H1 (cell line): ENCODE measurements around the gene MYO15B. TPM values are rescaled to one million over a fixed set of nuclear protein-coding genes. Genes with fewer than 3 reads are reported as not detected.

Experiments used
- CTCF ChIA-PET: fragments of 300-600 bp; sonication (Branson Sonifier 250); formaldehyde crosslinking; loops from one replicate; lab custom pipeline; 2021; ENCODE audit not compliant: partially characterized antibody; lab: Charles Lee
- POLR2A ChIA-PET: fragments of 300-600 bp; sonication (Branson Sonifier 250); formaldehyde crosslinking; loops from one replicate; lab custom pipeline; 2021; ENCODE audit warnings: inconsistent platforms; ENCODE audit not compliant: partially characterized antibody; lab: Charles Lee
- DNase-seq, 2 experiments: peaks; one replicate each; pipeline versions ENCODE4 v3.0.0 to v3.0.0-alpha.2; 2010 to 2022; ENCODE audit warnings: low spot score in 2 of 2, low read depth in 1 of 2, mixed read lengths in 1 of 2
- FAIRE-seq: peaks from 2 replicates; lab custom pipeline; 2011; peaks lifted over from hg19 to GRCh38; lab: Jason Lieb, UNC
- H2AFZ ChIP-seq: 2 replicates; pipeline ENCODE4 v1.8.1; 2012; ENCODE audit warnings: low read length, inconsistent platforms
- H2AK5ac ChIP-seq: 2 replicates; pipeline ENCODE4 v1.6.1; 2013; ENCODE audit warnings: low read depth, low read length
- H2BK120ac ChIP-seq: replicated peaks from 2 replicates; pipeline ENCODE3; 2013; ENCODE audit warnings: low read depth, low read length, inconsistent platforms
- H2BK12ac ChIP-seq: 2 replicates; pipeline ENCODE4 v1.6.1; 2013; ENCODE audit warnings: low read depth, low read length
- H2BK15ac ChIP-seq: 2 replicates; pipeline ENCODE4 v1.6.1; 2013; ENCODE audit warnings: low read length
- H2BK20ac ChIP-seq: 2 replicates; pipeline ENCODE4 v1.6.1; 2013; ENCODE audit warnings: low read length
- H2BK5ac ChIP-seq: 2 replicates; pipeline ENCODE4 v1.6.1; 2013; ENCODE audit warnings: low read depth, low read length
- H3K14ac ChIP-seq: 2 replicates; pipeline ENCODE4 v1.6.1; 2013; ENCODE audit warnings: inconsistent platforms; ENCODE audit not compliant: insufficient read length
- H3K18ac ChIP-seq: 2 replicates; pipeline ENCODE4 v1.6.1; 2013; ENCODE audit warnings: low read length; ENCODE audit errors: extremely low read depth
- H3K23ac ChIP-seq: 2 replicates; pipeline ENCODE4 v1.6.1; 2013; ENCODE audit warnings: inconsistent platforms; ENCODE audit not compliant: insufficient read length
- H3K23me2 ChIP-seq: 2 replicates; pipeline ENCODE4 v1.6.1; 2013; ENCODE audit warnings: low read depth, low read length
- H3K27ac ChIP-seq: 2 replicates; pipeline ENCODE4 v1.6.1; 2011; ENCODE audit warnings: low read depth, low read length, inconsistent platforms
- H3K27me3 ChIP-seq, 4 experiments: replicated peaks in 1 of 4; 1 replicate in 1 of 4; 2 replicates in 3 of 4; pipeline versions ENCODE4 v1.6.1 to v1.8.1; 2011 to 2013; ENCODE audit warnings: low read length in 3 of 4, mild to moderate bottlenecking in 3 of 4, inconsistent platforms in 2 of 4, mixed read lengths in 2 of 4, moderate library complexity in 1 of 4; ENCODE audit not compliant: control insufficient read depth in 3 of 4, insufficient read depth in 3 of 4; ENCODE audit errors: extremely low read depth in 1 of 4
- H3K36me3 ChIP-seq, 4 experiments: 2 replicates each; pipeline versions ENCODE4 v1.6.1 to v1.8.1; 2011 to 2013; ENCODE audit warnings: mild to moderate bottlenecking in 4 of 4, low read length in 3 of 4, moderate library complexity in 2 of 4, control low read depth in 1 of 4, inconsistent platforms in 1 of 4; ENCODE audit not compliant: insufficient read depth in 4 of 4, control insufficient read depth in 2 of 4
- H3K4ac ChIP-seq: replicated peaks from 2 replicates; pipeline ENCODE3; 2013; ENCODE audit warnings: low read length, low read depth, mixed read lengths, inconsistent platforms; ENCODE audit not compliant: insufficient read length
- H3K4me1 ChIP-seq, 4 experiments: replicated peaks in 1 of 4; 1 replicate in 1 of 4; 2 replicates in 3 of 4; pipeline versions ENCODE4 v1.6.1 to v1.8.1; 2011 to 2013; ENCODE audit warnings: low read length in 3 of 4, inconsistent platforms in 2 of 4, mixed read lengths in 1 of 4; ENCODE audit not compliant: insufficient read depth in 4 of 4, control insufficient read depth in 3 of 4
- H3K4me2 ChIP-seq, 2 experiments: 2 replicates each; pipeline versions ENCODE4 v1.6.1 to v1.8.1; 2011 to 2013; ENCODE audit warnings: low read depth in 2 of 2, low read length in 2 of 2, control low read depth in 1 of 2, inconsistent platforms in 1 of 2, mild to moderate bottlenecking in 1 of 2; ENCODE audit not compliant: insufficient read depth in 1 of 2
- H3K4me3 ChIP-seq, 4 experiments: fragments of 200-600, 300-600 bp in 1 of 4; sonication (generic), shearing (Covaris generic), sonication (Bioruptor Twin) in 1 of 4; 2 replicates each; pipeline versions ENCODE4 v1.5.1 to v1.8.1; 2011 to 2016; ENCODE audit warnings: low read length in 4 of 4, low read depth in 3 of 4, control low read depth in 2 of 4, inconsistent platforms in 2 of 4, mild to moderate bottlenecking in 2 of 4, mixed read lengths in 1 of 4, moderate library complexity in 1 of 4; ENCODE audit not compliant: insufficient read depth in 2 of 4; ENCODE audit errors: extremely low read depth in 1 of 4
- H3K56ac ChIP-seq: replicated peaks from 2 replicates; pipeline ENCODE3; 2013; ENCODE audit warnings: low read depth, mild to moderate bottlenecking, mixed read lengths, low read length, inconsistent platforms; ENCODE audit not compliant: insufficient read length
- H3K79me1 ChIP-seq: 2 replicates; pipeline ENCODE4 v1.6.1; 2013; ENCODE audit warnings: low read depth, low read length, control low read depth
- H3K79me2 ChIP-seq, 2 experiments: 2 replicates each; pipeline versions ENCODE4 v1.6.1 to v1.8.1; 2012 to 2013; ENCODE audit warnings: low read length in 2 of 2, mild to moderate bottlenecking in 2 of 2, inconsistent platforms in 1 of 2; ENCODE audit not compliant: insufficient read depth in 2 of 2, control insufficient read depth in 1 of 2
- H3K9ac ChIP-seq, 4 experiments: replicated peaks in 1 of 4; 1 replicate in 1 of 4; 2 replicates in 3 of 4; pipeline versions ENCODE4 v1.6.1 to v1.8.1; 2011 to 2013; ENCODE audit warnings: low read depth in 3 of 4, low read length in 3 of 4, control low read depth in 2 of 4, mild to moderate bottlenecking in 2 of 4, moderate library complexity in 2 of 4, inconsistent platforms in 1 of 4; ENCODE audit errors: extremely low read depth in 1 of 4
- H3K9me3 ChIP-seq, 2 experiments: 2 replicates each; pipeline versions ENCODE4 v1.6.1 to v1.8.1; 2012 to 2013; ENCODE audit warnings: mild to moderate bottlenecking in 2 of 2, moderate library complexity in 2 of 2, control low read depth in 1 of 2, inconsistent platforms in 1 of 2, low read depth in 1 of 2, low read length in 1 of 2, mixed read lengths in 1 of 2; ENCODE audit not compliant: insufficient read depth in 2 of 2
- H4K20me1 ChIP-seq, 2 experiments: replicated peaks in 1 of 2; 2 replicates each; pipeline versions ENCODE3 to v1.8.1; 2011 to 2013; ENCODE audit warnings: inconsistent platforms in 2 of 2, low read length in 2 of 2, mild to moderate bottlenecking in 1 of 2; ENCODE audit not compliant: insufficient read depth in 2 of 2, control insufficient read depth in 1 of 2
- H4K5ac ChIP-seq: 2 replicates; pipeline ENCODE4 v1.6.1; 2013; ENCODE audit warnings: low read length, low read depth, mixed read lengths, inconsistent platforms; ENCODE audit not compliant: insufficient read length
- H4K8ac ChIP-seq: 2 replicates; pipeline ENCODE4 v1.8.0; 2013; ENCODE audit warnings: mild to moderate bottlenecking, moderate library complexity, low read length, inconsistent platforms; ENCODE audit not compliant: insufficient read depth; ENCODE audit errors: extremely low read depth
- H4K91ac ChIP-seq: replicated peaks from 2 replicates; pipeline ENCODE3; 2013; ENCODE audit warnings: low read length, mixed read lengths, inconsistent platforms; ENCODE audit not compliant: insufficient read length
- SP1 ChIP-seq: IDR thresholded peaks from 2 replicates; pipeline ENCODE4 v1.6.1; 2011; ENCODE audit warnings: low read depth, low read length
- SP2 ChIP-seq: IDR thresholded peaks from 2 replicates; pipeline ENCODE4 v1.6.1; 2012; ENCODE audit warnings: mild to moderate bottlenecking, low read length, inconsistent platforms
- TCF12 ChIP-seq: IDR thresholded peaks from 2 replicates; pipeline ENCODE4 v1.6.1; 2011; ENCODE audit warnings: low read depth, mild to moderate bottlenecking, low read length
- WGBS, 2 experiments: shearing (Covaris generic) in 1 of 2; methylation state at CpG; one replicate each; pipeline versions ENCODE4 v1.1.6 to v1.1.7; 2013 to 2015; ENCODE audit warnings: low lambda C conversion rate in 2 of 2, mixed read lengths in 2 of 2, inconsistent platforms in 1 of 2, low coverage in 1 of 2, missing lambda C conversion rate in 1 of 2; ENCODE audit not compliant: insufficient replicate concordance in 2 of 2, insufficient coverage in 1 of 2, insufficient read length in 1 of 2; ENCODE audit errors: extremely low coverage in 1 of 2, missing lambda C conversion rate in 1 of 2; 5-methylcytosine and 5-hydroxymethylcytosine counted together
- polyA plus RNA-seq, 7 experiments: library from polyadenylated mRNA; depleted of rRNA in 3 of 7; stranded (reverse) in 5 of 7; unstranded in 2 of 7; fragments of >200 nt in 5 of 7; fragments of 200-250 nt in 2 of 7; gene quantifications; 1 replicate in 5 of 7; 2 replicates in 1 of 7; 4 replicates in 1 of 7; pipeline versions ENCODE4 v1.2.1 to v1.2.3, GENCODE V29; 2011 to 2013; ENCODE audit warnings: missing spikeins in 2 of 7, mixed read lengths in 2 of 7
- total RNA-seq: library from RNA; stranded (reverse); fragmentation: NEBNext Ultra II Directional; extraction: Animal tissue kit (Norgen Biotek cat#: 25700); gene quantifications from 2 replicates; pipeline ENCODE4 v1.2.1, GENCODE V29; 2021

The MYO15B gene
- total and polyA plus RNA-seq, 2 of the 8 experiments (the other 6 are each of a cell fraction or from before 2014, with no cell fraction given) = 7.1 to 11.2 TPM

DNA sequence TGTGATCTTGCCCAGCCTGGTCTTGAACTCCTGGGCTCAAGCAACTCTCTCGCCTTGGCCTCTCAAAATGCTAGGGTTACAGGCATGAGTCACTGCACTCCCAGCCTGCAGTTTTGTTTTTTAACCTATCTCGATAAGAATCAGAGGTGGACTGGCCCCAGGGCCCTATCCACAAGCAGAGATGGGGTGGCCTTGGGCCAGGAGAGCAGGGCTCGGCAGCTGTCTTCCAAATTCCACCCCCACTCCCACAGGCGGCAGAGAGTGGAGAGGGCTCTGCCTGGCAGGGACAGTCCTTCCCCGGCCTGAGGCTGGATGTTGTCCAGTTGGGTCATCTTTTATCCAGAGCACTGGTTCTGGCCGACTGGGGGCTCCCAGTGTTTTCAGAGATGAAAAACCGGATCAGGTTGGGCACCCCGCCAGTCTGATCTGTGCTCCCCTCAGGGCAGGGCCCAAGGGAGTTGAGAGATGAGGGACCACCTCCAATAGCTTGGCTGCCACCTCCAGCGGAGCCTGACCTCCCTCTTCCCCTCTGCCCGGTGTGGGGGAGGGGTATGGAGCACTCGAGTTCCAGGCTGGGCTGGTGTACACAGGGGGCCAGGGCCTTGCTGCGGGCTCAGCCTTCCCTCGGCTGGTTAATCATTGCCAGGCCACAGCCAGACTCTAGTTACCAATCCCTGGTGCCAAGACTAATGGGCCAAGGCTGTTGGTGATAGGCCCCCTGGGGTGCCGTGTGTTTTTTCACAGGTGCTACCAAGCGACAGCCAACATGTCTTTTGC is 30.3 kb upstream of the MYO15B start:
- no peaks in the 10 kb centered on the region for H3K9me3 ChIP-seq
- H2BK120ac ChIP-seq = no peak overlapping the region
- H3K4ac ChIP-seq = no peak overlapping the region
- no peak overlapping the region for H3K4me2 ChIP-seq
- peak overlapping the region; percentile 31; the same call in 1 of the 2 replicates for H4K8ac ChIP-seq
- H3K79me1 ChIP-seq = no peaks in the 10 kb centered on the region
- H3K18ac ChIP-seq = no peak overlapping the region
- no peaks in the 10 kb centered on the region for H3K23me2 ChIP-seq
- H2BK20ac ChIP-seq = no peak overlapping the region
- H3K56ac ChIP-seq = no peak overlapping the region
- H3K79me2 ChIP-seq = no peaks in the 10 kb centered on the region
- peak overlapping the region; percentile 52 for H2BK5ac ChIP-seq
- no peak overlapping the region for H3K23ac ChIP-seq
- POLR2A ChIA-PET = interaction anchor here (1.2 to 1.5 kb wide), 2 partner anchors 32 to 41 kb away, joined by 3 to 4 read pairs; partner anchors contain the start of genes LLGL2 and TSEN54
- H3K4me3 ChIP-seq = no peak overlapping the region
- no peak overlapping the region for H2AK5ac ChIP-seq
- H2AFZ ChIP-seq = no peak overlapping the region
- H4K20me1 ChIP-seq = peaks cover 0 to 7% of the 10 kb centered on the region in 2 experiments
- H3K27me3 ChIP-seq = no peaks in the 10 kb centered on the region
- TF ChIP-seq SP1 (no peak), SP2 (no peak), TCF12 (no peak)
- H4K5ac ChIP-seq = no peak overlapping the region
- no peak overlapping the region for H3K9ac ChIP-seq
- H3K14ac ChIP-seq = no peak overlapping the region
- DNase-seq = no peak
- no peak overlapping the region for H2BK12ac ChIP-seq
- H3K36me3 ChIP-seq = no peaks in the 10 kb centered on the region
- WGBS, 2 experiments = 88% methylated on average over 14 of the region's 15 CpGs; no CpG with 5 or more reads in 1 of the 2 experiments
- CTCF ChIA-PET = interaction anchor here (0.8 to 1.4 kb wide), 4 partner anchors 33 to 53 kb away, joined by 3 to 4 read pairs (median 3); partner anchors contain the start of gene TSEN54
- H4K91ac ChIP-seq = no peak overlapping the region
- no peak for FAIRE-seq
- peaks cover 0 to 17% (median 5%) of the 10 kb centered on the region in 4 experiments; a peak in 4 of 7 replicates for H3K4me1 ChIP-seq
- no peak overlapping the region for H2BK15ac ChIP-seq
- H3K27ac ChIP-seq = no peak overlapping the region
